COR-L47 (cell line): ENCODE results near the gene PITRM1.

ENCODE experiments used
- DNase-seq: peaks from one replicate; lab custom pipeline; 2025; lab: John Stamatoyannopoulos, UW

PITRM1 gene

GRCh38 chr10:3139216-3139910 is 33.2 kb downstream of the PITRM1 start:
- DNase-seq = no peak

DNA sequence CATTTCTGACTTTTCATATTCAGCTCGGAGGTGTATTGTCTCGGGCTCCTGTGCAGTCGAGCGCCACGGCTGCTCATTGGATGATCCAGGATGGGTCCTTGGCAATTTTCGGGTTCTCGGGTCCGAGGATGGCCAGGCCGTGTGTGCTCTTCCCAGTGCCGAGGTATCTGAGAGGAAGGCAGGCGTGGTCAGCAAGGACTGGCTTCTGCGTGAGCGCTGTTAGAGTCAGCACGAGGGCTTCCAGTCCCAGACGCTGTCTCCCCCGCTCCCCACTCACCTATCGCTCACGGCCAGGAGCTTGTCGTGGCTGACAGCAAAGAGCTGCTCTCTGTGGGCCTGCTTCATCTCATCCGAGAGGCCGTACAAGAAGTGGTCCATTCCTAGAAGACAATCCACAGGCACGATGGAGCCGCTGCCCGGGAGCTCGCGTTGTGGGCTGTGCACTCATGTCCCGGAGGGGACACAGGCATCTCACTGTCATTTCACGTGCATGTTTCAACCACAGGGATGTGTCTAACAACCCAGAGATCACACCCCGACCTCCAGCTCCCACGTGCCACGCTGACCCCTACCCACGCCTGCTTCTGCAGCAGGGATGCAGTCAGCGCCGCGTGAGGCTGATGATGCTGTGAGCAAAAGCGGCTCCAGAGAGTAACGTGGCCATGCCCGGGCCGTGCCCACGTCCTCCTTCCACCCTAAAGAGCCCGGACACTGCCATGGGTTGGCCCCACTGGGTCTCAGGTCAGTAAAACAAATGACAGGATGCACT is 34.4 kb downstream of the PITRM1 start:
- no peak for DNase-seq

DNA sequence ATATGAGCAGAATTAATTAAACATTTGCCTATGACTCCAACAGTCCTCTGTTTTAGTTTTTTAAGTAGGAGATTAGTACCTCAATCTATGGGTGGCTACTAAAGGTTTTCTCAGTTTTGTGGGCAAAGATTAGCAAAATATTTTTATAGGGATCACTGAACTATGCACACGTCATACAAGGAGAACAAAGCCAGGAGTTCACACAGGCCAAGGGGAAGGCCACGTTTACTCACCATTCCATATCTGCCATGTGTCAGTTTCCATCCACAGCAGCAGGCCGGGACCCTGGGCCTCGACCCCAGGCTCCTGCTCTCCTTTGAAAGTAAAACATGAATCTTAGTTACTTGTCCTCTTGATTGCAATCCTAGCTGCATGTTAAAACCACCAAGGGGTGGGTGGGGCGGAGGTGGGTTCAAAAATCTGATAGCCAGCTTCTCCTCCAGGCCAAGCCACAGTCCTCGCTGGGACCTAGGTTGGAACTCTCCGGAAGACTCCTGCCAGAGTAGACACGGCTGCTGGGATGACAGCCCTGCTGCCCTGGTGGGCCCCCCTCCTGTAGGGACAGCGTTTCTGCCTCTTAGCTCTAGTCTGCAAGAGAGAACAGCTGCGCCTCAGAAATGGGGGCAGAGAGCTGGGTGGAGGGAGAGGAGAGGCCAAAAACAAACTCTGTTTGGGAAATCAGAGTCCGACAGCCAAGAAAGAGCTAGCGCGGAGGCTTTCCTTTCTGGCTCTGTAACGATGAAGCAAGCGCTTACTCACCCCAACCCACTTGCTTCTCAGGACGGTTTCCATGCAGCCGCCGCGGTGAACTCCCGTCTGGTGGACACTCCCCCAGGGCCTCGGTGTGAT is 35.6 kb downstream of the PITRM1 start:
- no peak for DNase-seq

DNA sequence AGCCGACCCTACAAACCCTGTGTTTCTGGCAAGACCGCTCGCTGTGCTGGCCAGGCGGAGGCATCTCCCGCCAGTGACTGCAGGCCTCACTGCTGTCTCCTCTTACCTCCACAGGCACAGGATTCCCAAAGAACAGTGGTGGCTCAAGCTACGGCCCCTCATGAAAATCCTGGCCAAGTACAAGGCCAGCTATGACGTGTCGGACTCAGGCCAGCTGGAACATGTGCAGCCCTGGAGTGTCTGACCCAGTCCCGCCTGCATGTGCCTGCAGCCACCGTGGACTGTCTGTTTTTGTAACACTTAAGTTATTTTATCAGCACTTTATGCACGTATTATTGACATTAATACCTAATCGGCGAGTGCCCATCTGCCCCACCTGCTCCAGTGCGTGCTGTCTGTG is 36.2 kb downstream of the PITRM1 start:
- DNase-seq = no peak

DNA sequence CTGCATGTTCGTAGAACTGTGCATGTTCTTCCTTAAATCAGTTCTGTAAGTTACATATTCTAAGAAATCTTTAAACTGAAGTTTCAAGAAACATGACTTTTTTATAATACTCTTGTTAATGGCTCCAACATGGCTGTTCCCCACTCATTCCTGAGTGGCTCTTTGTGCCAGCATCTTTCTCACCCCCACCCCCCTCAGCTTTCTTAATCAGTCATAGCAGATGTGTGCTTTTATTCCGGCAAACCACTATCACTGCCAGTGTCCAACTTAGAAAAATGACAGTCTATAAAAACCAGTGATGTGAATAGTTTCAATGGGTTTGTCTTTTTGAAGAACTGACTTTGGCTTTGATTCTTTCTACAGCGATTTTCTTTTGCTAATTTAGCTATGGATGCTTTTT is 37.6 kb downstream of the PITRM1 start:
- no peak for DNase-seq

DNA sequence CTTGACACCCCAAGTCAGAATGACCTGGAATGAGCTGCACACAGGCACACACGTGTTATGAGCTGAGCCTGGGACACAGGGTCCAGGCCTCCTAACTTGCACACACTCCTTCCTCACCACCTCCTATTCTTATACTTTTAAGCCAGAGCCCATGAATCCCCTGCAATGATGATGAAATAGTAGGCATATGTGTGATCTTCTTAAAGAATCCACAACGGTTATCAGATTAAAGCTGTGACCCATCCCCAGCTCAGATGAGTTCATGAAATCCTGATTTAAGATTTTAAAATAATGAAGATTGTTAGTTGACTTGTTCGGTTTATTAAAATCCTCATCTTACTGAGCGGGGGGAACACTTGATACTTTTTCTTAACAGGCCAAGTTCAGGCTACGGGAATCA is 38.6 kb downstream of the PITRM1 start:
- DNase-seq = no peak

DNA sequence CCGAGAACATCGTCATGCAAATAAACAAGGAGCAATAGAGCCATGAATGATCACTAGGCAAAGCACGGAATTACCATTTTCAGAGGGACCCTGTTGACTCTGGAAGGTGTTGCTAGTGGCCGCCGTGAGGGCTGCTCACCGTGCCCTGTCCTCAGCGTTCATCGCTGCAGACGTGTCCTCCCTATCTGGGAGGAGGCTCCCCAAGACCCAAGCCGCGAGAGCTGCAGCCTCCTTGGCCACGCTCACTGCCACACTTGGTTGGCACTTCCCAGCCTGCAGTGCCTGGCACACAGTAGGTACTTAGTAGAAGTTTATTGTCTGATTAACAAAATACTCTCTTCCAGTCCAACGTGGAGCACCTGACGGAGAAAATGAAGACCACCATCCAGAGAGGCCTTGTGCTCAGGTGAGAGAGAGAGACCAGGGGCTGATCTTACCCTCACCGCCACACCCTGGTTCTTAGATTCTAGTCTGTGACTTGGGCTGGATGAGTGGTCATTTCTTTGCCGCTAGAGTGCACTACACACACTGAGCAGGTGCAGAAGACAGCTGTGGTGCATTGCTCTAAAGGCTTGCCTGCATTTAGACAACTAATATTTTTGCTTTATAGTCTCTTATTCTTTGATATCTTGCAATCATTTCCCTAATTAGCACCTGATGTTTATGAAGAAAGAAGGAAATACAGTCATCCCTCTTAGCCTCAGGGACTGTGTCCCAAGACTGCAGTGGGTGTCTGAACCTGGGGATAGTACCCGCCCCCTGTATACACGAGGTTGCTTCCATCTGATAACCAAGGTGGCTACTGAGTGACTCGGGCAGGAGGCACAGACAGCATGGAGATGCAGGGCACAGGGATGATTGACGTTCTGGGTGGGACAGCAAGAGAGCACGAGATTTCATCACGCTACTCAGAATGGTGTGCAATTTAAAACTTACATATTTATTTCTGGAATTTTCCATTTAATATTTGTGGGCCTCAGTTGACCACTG is 40.3 kb downstream of the PITRM1 start:
- DNase-seq = no peak

- no peak for DNase-seq
Measured at GRCh38 chr10:3131098-3131497, 41.5 kb downstream of the PITRM1 start.

DNA sequence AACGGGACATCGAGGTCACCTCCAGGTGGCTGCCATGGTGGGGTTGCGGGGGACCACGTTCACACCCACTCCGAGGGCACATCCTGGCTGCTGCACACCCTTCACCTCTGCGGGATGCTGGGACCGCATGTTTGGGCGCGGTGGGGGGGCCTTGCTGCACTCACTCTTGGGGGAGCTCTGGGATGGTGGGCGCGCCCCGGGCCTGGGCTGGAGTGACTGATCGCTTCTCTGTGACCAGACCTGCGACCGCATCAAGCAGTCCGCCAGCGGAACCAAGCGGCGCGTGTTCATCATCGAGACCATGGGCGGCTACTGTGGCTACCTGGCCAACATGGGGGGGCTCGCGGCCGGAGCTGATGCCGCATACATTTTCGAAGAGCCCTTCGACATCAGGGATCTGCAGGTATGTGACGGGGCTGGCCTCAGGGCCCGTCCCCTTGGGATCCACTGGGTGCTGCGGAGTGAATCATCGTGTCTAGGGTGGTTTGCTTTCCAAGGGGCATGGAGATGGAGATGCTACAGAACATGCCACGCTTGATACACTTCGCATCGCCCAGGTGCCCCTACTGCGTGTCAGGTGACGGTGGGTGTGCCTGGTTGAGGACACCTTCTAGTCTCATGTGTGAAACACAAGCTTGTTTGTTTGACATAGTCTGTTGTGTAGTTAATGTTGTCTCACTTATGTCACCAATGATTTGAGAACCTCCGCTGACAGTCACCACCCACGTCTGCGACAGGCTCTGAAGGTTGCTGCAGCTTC is 42.8 kb downstream of the PITRM1 start:
- no peak for DNase-seq

DNA sequence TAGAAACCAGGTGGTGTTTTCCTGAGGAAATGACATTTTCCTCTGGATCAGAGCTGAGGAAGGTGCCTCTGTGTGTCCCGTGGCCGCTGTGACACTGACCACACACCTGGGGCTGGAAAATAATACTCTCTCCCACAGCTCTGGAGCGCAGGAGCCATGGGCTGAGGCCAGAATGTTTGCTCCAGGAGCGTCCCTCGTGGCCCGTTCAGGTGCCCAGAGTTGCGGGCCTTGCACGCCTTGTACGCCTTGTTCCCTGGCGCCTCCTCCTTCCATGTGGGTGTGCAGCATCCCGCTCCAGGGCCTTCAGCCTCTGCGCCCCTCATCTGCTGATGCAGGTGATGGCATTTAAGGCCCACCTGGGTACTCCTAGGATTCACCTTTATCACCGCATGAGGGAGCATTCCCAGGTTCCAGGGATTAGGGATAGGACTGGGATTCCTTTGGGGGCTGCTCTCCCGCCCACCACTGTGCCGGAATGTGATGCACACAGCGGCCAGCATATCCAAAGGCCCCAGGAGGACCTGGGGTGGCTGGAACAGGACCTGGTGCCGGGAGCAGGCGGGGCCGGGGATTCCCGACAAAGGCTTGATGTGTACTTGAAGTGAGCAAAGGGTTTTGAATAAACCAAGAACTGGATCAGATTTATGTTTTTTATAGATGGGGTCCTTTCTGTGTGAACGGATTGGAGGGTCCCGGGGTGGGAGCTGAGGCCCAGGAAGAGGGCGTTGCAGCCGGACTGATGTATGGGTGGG is 44.0 kb downstream of the PITRM1 start:
- DNase-seq = no peak

DNA sequence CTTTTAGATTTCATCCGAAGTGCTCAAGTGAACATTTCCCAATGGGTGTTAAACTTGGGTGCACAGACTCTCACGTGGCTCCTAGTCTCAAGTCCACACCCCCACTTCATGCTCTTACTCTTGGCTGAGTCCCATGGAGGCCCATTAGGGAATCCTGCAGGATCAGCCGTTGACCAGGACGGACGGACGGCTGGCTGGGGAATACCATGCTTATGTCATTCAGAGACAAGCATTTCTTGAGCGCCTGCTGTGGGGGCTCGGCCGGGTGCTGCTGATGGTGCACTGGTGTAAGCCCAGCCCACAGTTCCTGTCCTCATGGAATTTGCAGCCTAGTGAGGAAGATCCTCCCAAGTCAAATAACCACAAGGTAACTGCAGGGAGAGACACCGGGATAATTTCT is 44.7 kb downstream of the PITRM1 start:
- no peak for DNase-seq

DNA sequence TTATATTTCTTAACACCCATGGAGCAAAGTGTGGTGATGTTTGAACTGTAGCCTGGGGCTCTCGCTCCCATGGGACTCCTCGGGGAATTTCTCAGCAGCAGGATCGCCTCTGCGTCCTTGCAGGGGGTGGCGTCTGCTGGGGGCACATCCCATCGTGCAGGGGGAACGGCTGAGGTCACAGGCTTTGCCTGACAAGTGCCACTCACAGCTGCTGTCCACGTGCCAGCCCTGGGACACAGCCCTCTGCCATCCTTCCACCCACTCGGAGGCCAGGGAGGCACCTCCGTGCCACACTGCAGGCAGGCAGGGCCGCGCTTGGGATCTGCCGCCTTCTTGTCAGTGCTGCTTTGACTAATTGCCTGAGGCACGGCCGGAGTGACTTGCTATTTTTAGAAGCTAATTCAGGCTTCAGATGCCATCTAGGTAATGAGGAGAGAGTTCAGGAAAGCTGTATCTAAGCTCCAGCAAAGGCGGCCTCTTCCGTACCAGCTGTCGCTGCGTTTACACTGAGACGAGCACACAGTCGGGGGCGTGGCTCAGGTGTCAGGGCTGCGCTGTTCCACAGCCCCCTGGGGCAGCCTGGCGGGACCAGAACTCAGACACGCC is 45.7 kb downstream of the PITRM1 start:
- peak; percentile 81 for DNase-seq

DNA sequence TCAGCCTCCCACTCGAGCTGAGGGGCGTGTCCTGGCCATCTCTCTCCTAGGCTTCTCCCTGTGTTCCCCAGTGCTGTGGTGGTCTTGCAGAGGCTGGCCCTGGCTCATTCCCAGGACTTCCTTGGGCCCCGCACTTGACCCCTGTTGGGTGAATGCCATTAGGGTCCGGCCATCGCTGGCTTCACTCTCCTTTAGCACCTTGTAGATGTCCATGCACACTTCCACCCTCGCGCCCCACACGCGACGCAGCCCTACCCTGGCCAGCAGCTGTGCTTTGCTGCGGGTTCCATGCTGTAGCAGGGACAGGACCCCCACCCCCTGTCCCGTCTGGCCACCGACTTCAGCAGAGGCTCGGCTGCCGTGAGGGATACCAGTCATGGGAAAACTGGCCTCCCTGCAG is 46.3 kb downstream of the PITRM1 start:
- no peak for DNase-seq

GRCh38 chr10:3125527-3126170 is 46.9 kb downstream of the PITRM1 start:
- no peak for DNase-seq

GRCh38 chr10:3124412-3125175 is 48.0 kb downstream of the PITRM1 start:
- DNase-seq = no peak

DNA sequence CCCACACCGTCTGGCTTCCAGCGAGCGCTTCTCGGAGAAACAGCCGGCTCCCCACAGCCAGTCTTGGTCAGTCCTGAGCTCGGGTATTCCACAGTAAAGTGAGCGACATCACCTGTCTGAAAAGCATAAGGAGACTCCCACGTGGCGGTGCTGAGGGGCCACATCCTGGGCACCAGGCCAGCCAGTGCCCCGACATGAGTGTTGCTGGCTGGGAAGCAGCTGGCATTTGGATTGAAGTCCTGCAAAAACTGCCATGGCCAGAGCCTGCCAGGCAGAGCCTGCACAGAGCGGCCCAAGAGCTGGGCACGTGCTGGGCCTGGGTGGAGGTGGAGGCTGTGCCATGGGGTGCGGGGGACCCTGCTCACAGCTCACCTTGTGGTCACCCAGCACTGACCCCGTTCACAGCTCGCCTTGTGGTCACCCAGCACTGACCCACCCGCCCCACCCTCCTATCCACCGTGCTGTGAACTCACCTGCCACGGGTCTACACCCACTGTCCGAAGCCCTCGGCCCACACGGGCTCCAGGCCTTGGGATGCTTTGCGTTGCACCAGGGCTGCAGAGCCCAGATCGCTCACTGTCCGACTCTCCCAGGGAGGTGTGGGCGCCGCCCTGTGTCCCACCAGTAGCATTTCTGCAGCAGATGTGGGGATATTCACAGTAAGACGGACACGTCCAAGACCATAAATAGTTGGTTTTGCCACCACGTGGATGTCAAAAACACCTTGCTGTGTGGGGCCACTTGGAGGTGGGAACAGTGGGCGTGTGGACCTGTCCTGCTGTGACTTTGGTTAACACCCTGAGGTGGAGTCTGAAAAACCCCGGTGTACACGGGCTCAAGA is 48.8 kb downstream of the PITRM1 start:
- DNase-seq = no peak

GRCh38 chr10:3122486-3123205 is 49.9 kb downstream of the PITRM1 start:
- DNase-seq = no peak
